K562 (cell line): ENCODE measurements around the gene STK24. TPM values are rescaled to one million over a fixed set of nuclear protein-coding genes. Genes with fewer than 3 reads are reported as not detected.
A peak's percentile ranks its signal among the peaks of the same experiment; 100 is the strongest.

Experiments
- ARID1B ChIP-seq: fragments of 450-650 bp; IDR thresholded peaks from 2 replicates; pipeline ENCODE4 v1.6.1; 2016; ENCODE audit warnings: antibody characterized with exemption, mild to moderate bottlenecking, inconsistent platforms
- EP300 ChIP-seq: IDR thresholded peaks from 2 replicates; pipeline ENCODE4 v1.6.1; 2012; ENCODE audit warnings: low read length, improper control_type of control experiment
- HSF4 ChIP-seq: fragments of 250-450 bp; sonication (Bioruptor Pico); IDR thresholded peaks from 2 replicates; pipeline ENCODE4 v2.1.2; 2022; ENCODE audit warnings: mild to moderate bottlenecking, moderate library complexity, borderline replicate concordance
- POLR2G ChIP-seq: fragments of 200-400 bp; formaldehyde crosslinking; IDR thresholded peaks from 2 replicates; pipeline ENCODE4 v1.6.1; 2017; ENCODE audit warnings: low read depth, mild to moderate bottlenecking, antibody characterized with exemption, low read length, moderate library complexity
- RBBP5 ChIP-seq: fragments of 200-600 bp; sonication (generic); IDR thresholded peaks from 2 replicates; pipeline ENCODE4 v1.6.1; 2012; ENCODE audit warnings: borderline replicate concordance, mild to moderate bottlenecking, low read length, control low read depth, inconsistent platforms; ENCODE audit not compliant: insufficient read depth, poor library complexity, severe bottlenecking
- polyA plus RNA-seq, 8 experiments: library from polyadenylated mRNA; depleted of rRNA in 4 of 8; stranded (reverse) in 5 of 8; unstranded in 3 of 8; fragments of >200 nt; fragmentation: Nextera tagmentation in 2 of 8; fragmentation: Illumina TruSeq in 1 of 8; extraction: Ambion mirVana in 2 of 8; extraction: Trizol in 1 of 8; gene quantifications; 2 replicates each; pipeline versions ENCODE4 v1.2.1 to v1.2.3, GENCODE V29; 2011 to 2014; ENCODE audit warnings: inconsistent platforms in 1 of 8, missing spikeins in 1 of 8
- total RNA-seq, 7 experiments: library from RNA; depleted of rRNA in 6 of 7; stranded (reverse); fragments of >200 nt in 6 of 7; fragmentation: Illumina TruSeq in 2 of 7; extraction: Trizol in 2 of 7; gene quantifications; 2 replicates each; pipeline versions ENCODE4 v1.2.1 to v1.2.3, GENCODE V29; 2011 to 2021; ENCODE audit warnings: low replicate concordance in 1 of 7
- TF ChIP-seq, protein P1 (sequence below): fragments of 250-450 bp; sonication (Bioruptor Pico); IDR thresholded peaks from 2 replicates; pipeline ENCODE4 v1.5.1; 2021; ENCODE audit warnings: mild to moderate bottlenecking
- TF ChIP-seq, protein P2 (sequence below): fragments of 150-350 bp; IDR thresholded peaks from 2 replicates; pipeline ENCODE4 v1.6.1; 2014; ENCODE audit warnings: low read depth, mild to moderate bottlenecking, low read length, borderline replicate concordance
- TF ChIP-seq, protein P3 (sequence below): IDR thresholded peaks from 2 replicates; pipeline ENCODE4 v1.6.1; 2012; ENCODE audit warnings: low read depth, low read length, improper control_type of control experiment, borderline replicate concordance

The STK24 gene
- total and polyA plus RNA-seq, 9 of the 15 experiments (the other 6 are each of a cell fraction or from before 2014, with no cell fraction given), result 3.8 to 78.4 (median 28.2) TPM

DNA sequence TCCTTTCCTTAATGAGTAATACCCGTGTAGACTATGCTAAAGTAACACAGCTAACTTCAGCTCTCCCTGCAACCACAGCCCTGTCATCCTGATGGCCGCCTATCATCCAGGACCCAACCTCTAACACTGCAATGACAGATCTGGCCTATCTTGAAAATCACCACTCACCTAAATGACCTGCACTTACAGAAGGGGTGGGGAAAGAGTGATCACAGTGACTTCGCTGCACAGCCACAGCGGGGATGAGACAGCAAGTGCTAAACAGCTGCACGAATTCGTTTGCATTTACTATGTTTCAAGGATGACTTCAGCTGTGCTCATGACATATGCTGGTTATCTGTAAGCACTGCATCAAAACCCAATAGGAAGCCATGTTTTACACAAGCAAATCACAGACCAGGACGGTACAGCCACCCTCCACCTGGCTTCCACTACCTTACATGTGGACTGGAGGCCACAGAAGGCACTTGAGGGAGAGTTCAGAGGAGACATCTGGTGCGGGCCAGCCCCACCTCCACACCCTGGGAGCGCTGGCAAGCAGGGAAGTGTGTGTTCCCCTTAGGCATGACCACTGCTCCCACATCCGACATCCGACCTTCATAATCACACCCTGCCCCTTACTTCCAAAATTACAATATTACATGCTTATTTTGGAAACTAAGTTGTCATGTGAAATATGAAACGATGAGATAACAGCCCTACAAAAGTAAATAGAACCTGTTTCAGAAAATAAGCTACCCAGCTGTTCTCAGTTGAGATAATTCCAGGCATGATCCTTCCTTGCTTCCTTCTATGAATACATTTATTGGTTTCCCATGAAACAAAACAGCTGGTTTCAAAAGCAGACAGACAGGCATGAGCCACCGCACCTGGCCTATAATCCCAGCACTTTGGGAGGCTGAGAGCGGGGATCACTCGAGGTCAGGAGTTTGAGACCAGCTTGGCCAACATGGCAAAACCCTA, 95.7 kb downstream of the STK24 start (continued):
- TF ChIP-seq, protein P1, sequence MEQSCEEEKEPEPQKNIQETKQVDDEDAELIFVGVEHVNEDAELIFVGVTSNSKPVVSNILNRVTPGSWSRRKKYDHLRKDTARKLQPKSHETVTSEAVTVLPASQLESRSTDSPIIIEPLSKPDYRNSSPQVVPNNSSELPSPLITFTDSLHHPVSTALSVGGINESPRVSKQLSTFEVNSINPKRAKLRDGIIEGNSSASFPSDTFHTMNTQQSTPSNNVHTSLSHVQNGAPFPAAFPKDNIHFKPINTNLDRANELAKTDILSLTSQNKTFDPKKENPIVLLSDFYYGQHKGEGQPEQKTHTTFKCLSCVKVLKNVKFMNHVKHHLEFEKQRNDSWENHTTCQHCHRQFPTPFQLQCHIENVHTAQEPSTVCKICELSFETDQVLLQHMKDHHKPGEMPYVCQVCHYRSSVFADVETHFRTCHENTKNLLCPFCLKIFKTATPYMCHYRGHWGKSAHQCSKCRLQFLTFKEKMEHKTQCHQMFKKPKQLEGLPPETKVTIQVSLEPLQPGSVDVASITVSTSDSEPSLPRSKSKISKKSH (CRISPR knock-in tag), result no peak
- TF ChIP-seq HSF4, result no peak
- peak; percentile 43; the same call in 1 of the 2 replicates for TF ChIP-seq EP300
- no peak for TF ChIP-seq POLR2G
- TF ChIP-seq, protein P2, sequence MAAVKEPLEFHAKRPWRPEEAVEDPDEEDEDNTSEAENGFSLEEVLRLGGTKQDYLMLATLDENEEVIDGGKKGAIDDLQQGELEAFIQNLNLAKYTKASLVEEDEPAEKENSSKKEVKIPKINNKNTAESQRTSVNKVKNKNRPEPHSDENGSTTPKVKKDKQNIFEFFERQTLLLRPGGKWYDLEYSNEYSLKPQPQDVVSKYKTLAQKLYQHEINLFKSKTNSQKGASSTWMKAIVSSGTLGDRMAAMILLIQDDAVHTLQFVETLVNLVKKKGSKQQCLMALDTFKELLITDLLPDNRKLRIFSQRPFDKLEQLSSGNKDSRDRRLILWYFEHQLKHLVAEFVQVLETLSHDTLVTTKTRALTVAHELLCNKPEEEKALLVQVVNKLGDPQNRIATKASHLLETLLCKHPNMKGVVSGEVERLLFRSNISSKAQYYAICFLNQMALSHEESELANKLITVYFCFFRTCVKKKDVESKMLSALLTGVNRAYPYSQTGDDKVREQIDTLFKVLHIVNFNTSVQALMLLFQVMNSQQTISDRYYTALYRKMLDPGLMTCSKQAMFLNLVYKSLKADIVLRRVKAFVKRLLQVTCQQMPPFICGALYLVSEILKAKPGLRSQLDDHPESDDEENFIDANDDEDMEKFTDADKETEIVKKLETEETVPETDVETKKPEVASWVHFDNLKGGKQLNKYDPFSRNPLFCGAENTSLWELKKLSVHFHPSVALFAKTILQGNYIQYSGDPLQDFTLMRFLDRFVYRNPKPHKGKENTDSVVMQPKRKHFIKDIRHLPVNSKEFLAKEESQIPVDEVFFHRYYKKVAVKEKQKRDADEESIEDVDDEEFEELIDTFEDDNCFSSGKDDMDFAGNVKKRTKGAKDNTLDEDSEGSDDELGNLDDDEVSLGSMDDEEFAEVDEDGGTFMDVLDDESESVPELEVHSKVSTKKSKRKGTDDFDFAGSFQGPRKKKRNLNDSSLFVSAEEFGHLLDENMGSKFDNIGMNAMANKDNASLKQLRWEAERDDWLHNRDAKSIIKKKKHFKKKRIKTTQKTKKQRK, result no peak
- TF ChIP-seq, protein P3, sequence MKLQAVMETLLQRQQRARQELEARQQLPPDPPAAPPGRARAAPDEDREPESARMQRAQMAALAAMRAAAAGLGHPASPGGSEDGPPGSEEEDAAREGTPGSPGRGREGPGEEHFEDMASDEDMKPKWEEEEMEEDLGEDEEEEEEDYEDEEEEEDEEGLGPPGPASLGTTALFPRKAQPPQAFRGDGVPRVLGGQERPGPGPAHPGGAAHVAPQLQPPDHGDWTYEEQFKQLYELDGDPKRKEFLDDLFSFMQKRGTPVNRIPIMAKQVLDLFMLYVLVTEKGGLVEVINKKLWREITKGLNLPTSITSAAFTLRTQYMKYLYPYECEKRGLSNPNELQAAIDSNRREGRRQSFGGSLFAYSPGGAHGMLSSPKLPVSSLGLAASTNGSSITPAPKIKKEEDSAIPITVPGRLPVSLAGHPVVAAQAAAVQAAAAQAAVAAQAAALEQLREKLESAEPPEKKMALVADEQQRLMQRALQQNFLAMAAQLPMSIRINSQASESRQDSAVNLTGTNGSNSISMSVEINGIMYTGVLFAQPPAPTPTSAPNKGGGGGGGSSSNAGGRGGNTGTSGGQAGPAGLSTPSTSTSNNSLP, result no peak
- peak; percentile 70 for TF ChIP-seq ARID1B
- no peak for TF ChIP-seq RBBP5
- TF ChIP-seq, all 486 proteins: peak for 69
